Lower lobe of right lung (tissue), 2 donors: ENCODE data around the gene B4GALNT2. TPM values are rescaled to one million over a fixed set of nuclear protein-coding genes. Genes with fewer than 3 reads are reported as not detected.

Experiments used
- ATAC-seq, 2 donors: fragments of 200-7000 bp; cut with Tn5 transposase; one replicate each; pipeline ENCODE4 v1.9.1; 2020 to 2022; ENCODE audit warnings: mild to moderate bottlenecking in 2 of 2, moderate library complexity in 2 of 2
- DNase-seq: peaks from one replicate; pipeline ENCODE4 v3.0.0-alpha.2; 2020
- H3K27ac ChIP-seq: fragments of 200-600 bp; one replicate; pipeline ENCODE4 v1.8.0; 2022
- H3K27me3 ChIP-seq: fragments of 200-600 bp; one replicate; pipeline ENCODE4 v1.8.0; 2022; ENCODE audit warnings: low read depth
- H3K36me3 ChIP-seq: fragments of 200-600 bp; one replicate; pipeline ENCODE4 v1.8.0; 2022; ENCODE audit warnings: mild to moderate bottlenecking
- H3K4me1 ChIP-seq: fragments of 200-600 bp; one replicate; pipeline ENCODE4 v1.8.0; 2022
- H3K4me3 ChIP-seq: fragments of 200-600 bp; one replicate; pipeline ENCODE4 v1.8.0; 2022; ENCODE audit warnings: mild to moderate bottlenecking
- H3K9me3 ChIP-seq: fragments of 200-600 bp; one replicate; pipeline ENCODE4 v1.8.0; 2022
- intact Hi-C: fragments of 100-400 bp; cut with DNase I; formaldehyde crosslinking; loops from one replicate; pipeline ENCODE4 v1.11.0; 2022
- total RNA-seq: library from RNA; stranded (reverse); fragmentation: NEBNext Ultra II Directional; extraction: Animal tissue kit (Norgen Biotek cat#: 25700); gene quantifications from one replicate; pipeline ENCODE4 v1.2.1, GENCODE V29; 2021
- TF ChIP-seq, protein P1 (sequence below): fragments of 200-600 bp; IDR thresholded peaks from one replicate; pipeline ENCODE4 v1.8.0; 2022; ENCODE audit warnings: antibody characterized with exemption, mild to moderate bottlenecking
- donor health status: DM: no; HTN: yes; CAD: no; lungs with severe emphysema.

Gene B4GALNT2
- total RNA-seq, 1 donor from 2014 or later: 0.15 TPM

DNA sequence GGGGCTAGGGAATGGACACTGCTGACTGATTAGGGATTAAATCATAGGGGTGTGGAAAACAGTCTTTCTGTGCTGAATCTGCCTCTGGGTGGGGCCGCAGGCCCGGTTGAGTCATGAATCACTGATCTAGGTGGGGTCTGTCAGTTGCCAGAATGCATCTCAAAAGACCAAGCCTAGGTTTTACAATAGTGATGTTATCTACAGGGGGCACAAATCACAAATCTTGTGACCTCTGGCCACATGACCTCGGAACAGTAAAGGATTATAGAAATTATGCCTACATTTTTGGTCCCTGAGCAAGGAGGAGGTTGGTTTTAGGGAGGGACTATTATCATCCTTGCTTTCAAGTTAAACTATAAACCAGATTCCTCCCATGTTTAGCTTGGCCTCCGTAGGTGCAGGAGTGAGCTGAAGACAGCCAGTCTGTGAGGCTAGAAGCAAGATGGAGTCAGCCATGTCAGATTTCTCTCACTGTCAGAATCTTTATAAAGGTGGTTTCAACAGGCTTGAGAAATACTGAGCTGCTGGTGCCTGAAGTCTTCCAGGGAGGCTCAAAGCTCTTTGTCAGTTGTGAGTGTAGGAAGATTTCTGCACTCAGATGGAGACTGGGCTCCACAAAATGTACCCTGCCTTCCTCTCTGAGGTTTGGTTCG is 64.9 kb downstream of the B4GALNT2 start:
- H3K4me1 ChIP-seq: no peaks in the 10 kb centered on the region
- H3K27me3 ChIP-seq: no peaks in the 10 kb centered on the region
- DNase-seq (no peak), ATAC-seq (no peak)
- H3K4me3 ChIP-seq: no peak overlapping the region
- TF ChIP-seq, protein P1, sequence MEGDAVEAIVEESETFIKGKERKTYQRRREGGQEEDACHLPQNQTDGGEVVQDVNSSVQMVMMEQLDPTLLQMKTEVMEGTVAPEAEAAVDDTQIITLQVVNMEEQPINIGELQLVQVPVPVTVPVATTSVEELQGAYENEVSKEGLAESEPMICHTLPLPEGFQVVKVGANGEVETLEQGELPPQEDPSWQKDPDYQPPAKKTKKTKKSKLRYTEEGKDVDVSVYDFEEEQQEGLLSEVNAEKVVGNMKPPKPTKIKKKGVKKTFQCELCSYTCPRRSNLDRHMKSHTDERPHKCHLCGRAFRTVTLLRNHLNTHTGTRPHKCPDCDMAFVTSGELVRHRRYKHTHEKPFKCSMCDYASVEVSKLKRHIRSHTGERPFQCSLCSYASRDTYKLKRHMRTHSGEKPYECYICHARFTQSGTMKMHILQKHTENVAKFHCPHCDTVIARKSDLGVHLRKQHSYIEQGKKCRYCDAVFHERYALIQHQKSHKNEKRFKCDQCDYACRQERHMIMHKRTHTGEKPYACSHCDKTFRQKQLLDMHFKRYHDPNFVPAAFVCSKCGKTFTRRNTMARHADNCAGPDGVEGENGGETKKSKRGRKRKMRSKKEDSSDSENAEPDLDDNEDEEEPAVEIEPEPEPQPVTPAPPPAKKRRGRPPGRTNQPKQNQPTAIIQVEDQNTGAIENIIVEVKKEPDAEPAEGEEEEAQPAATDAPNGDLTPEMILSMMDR: no peak
- H3K36me3 ChIP-seq: no peaks in the 10 kb centered on the region
- H3K9me3 ChIP-seq: no peaks in the 10 kb centered on the region
- no peak overlapping the region for H3K27ac ChIP-seq
- intact Hi-C loops: no loop called here

DNA sequence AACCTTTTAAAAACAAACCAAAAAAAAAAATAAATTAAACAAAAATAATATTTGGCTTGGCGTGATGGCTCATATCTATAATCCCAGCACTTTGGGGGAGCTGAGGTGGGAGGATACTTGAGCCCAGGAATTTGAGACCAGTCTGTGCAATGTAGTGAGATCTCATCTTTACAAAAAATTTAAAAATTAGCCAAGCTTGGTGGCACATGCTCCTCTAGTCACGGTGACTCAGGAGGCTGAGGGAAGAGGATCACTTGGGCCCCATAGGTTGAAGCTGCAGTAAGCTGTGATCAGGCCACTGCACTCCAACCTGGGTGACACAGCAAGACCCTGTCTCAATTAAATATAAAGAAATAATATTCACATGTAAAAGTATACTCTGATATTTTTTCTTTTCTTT is 65.6 kb downstream of the B4GALNT2 start:
- H3K27ac ChIP-seq: no peak overlapping the region

DNA sequence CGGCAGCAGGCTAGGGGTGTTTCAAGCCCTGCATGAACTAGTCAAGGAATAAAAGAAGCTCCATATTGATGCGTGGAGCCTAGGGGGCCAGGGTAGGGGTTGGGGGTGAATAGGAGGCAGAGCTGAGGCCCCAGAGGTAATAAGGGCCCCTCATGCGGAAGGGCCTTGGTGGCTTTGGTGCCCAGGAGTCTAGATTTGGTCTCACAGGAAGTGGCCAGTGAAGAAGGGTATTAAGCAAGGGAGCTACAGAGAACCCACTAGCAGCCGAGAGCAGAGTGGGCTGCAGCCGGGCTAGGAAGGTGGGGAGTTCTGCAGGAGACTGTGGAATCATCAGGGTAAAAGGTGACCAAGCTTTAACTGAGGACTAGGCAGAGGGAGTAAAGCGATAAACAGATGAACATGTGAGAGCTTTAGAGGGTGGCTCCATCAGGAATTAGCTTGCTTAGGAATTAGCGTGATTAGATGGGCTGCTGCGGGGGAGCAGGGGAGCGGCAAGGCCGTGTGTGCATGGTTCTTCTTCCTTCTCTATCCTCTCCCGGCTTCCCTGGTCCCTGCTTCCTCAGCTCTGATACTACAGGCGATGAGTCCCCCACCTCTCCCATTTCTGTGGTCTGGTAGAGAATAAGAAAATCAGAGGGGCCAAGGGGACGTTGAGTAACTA is 68.0 kb downstream of the B4GALNT2 start:
- no peak overlapping the region for H3K4me3 ChIP-seq
- TF ChIP-seq, protein P1: no peak
- ATAC-seq (no peak), DNase-seq (no peak)
- no peaks in the 10 kb centered on the region for H3K4me1 ChIP-seq
- intact Hi-C loops: no loop called here
- no peaks in the 10 kb centered on the region for H3K36me3 ChIP-seq
- H3K27me3 ChIP-seq: no peaks in the 10 kb centered on the region
- no peak overlapping the region for H3K27ac ChIP-seq
- no peaks in the 10 kb centered on the region for H3K9me3 ChIP-seq

More for the DNA sequence above, 65.6 kb downstream of the B4GALNT2 start:
- Histone ChIP-seq H3K4me1 (no peaks in the 10 kb centered on the region), H3K27me3 (no peaks in the 10 kb centered on the region), H3K9me3 (no peaks in the 10 kb centered on the region), H3K4me3 (no peak overlapping the region), H3K36me3 (no peaks in the 10 kb centered on the region)
- no peak for DNase-seq
- intact Hi-C loops: no loop called here
- TF ChIP-seq, protein P1: no peak
- ATAC-seq: no peak

DNA sequence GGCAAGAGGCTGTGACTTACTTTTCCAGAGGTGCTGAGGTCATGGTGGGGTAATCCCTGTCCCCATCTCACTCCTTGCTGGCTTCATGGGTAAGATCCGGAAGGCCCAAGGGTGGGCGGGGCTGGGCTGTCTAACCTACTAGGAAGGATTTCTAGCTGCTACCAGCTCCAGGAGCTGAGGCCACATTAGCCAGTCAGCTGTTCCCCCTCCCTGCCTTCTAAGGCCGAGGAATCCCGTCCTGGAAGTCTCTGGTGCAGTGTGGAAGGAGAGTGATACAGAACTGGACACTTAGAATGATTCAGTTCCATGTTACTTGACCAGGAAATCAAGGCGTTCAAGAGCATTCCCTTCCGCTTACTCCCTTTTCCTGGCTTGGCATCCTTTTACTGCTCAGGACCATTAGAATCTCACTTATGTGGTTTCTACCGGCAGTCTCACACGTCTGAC is 68.9 kb downstream of the B4GALNT2 start:
- H3K36me3 ChIP-seq: no peaks in the 10 kb centered on the region
- H3K27me3 ChIP-seq: no peaks in the 10 kb centered on the region
- no peaks in the 10 kb centered on the region for H3K9me3 ChIP-seq
- TF ChIP-seq, protein P1: no peak
- H3K4me3 ChIP-seq: no peak overlapping the region
- no peak for DNase-seq
- no peaks in the 10 kb centered on the region for H3K4me1 ChIP-seq
- intact Hi-C loops: no loop called here
- no peak for ATAC-seq
- no peak overlapping the region for H3K27ac ChIP-seq

DNA sequence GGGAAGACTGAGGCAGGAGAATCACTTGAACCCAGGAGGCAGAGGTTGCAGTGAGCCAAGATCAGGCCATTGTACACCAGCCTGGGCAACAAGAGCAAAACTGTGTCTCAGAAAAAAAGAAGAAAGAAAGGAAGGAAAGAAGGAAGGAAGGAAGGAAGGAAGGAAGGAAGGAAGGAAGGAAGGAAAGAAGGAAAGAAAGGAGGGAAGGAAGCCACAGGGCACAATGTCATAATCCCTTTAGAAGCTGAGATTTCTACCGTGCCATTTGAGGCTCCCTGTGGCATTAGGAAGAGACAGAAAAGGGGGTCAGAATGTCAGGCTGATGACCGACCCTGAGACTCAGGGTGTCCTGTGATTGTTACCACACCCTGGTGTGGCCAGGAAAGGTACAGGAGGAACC is 71.2 kb downstream of the B4GALNT2 start:
- Histone ChIP-seq H3K4me1 (peaks cover 6% of the 10 kb centered on the region), H3K27ac (no peak overlapping the region), H3K36me3 (no peaks in the 10 kb centered on the region), H3K9me3 (no peaks in the 10 kb centered on the region), H3K4me3 (no peak overlapping the region), H3K27me3 (no peaks in the 10 kb centered on the region)
- intact Hi-C loops: no loop called here
- no peak for DNase-seq
- TF ChIP-seq, protein P1: no peak
- no peak for ATAC-seq
